Heart left ventricle (tissue), 13 donors: Measurements from ENCODE around the gene TRAF3.

Experiments used
- CTCF ChIP-seq, 12 donors: fragments of 200-600 bp; sonication (generic) in 4 of 12; IDR thresholded peaks; one replicate each; pipeline versions ENCODE4 v1.5.0 to v1.8.0; 2018 to 2022; ENCODE audit warnings: antibody characterized with exemption in 12 of 12, mild to moderate bottlenecking in 5 of 12
- POLR2A ChIP-seq, 2 donors: fragments of 450-650 bp; IDR thresholded peaks; one replicate each; pipeline ENCODE4 v1.6.1; 2017; ENCODE audit warnings: antibody characterized with exemption in 2 of 2, mild to moderate bottlenecking in 2 of 2, moderate library complexity in 2 of 2
- donor health status: ischemic (EF 13 %, LVEDD 7.1; RV severe dilation, severe dysfunction).
- donor health status: DM: no; HTN: yes; CAD: no.
- donor health status: DM: no; HTN: no; CAD: no.
- donor health status: ischemic (EF 25% LVEDD 6.9; RV normal size, moderate dysfunction).
- donor health status: ischemic (EF 25% LVEDD 5.7; RV mildly dilated, moderate dysfunction).
- donor health status: ischemic (EF 35%, LVEDD 5.7; RV mildly dilated, moderate dysfunction).
- donor health status: nonischemic (EF 11% LVEDD 7.7; RV severe dilation, severe dysfunction).
- donor health status: DM: yes; HTN: yes; CAD: no.
- donor health status: PGD.
- donor health status: ischemic (EF 29% LVEDD 5.4; RV normal size, mild dysfunction).
- donor health status: nonischemic (EF 23%, LVEDD 6.1; RV moderate dilation, normal function).

GRCh38 chr14:102840115-102840514 is 62.9 kb downstream of the TRAF3 start:
- TF ChIP-seq CTCF (IDR thresholded peaks at IDR 0.05) (no peak), POLR2A (IDR thresholded peaks at IDR 0.05) (no peak)
